Brain microvascular endothelial cell (primary cell): ENCODE data around the gene RANBP3.

Experiments
- DNase-seq: peaks from one replicate; pipeline ENCODE4 v3.0.0-alpha.2; 2020
- H3K27ac ChIP-seq: fragments of 250-450 bp; sonication (Bioruptor Pico); 2 replicates; pipeline ENCODE4 v1.5.1; 2020; ENCODE audit warnings: mild to moderate bottlenecking, moderate library complexity
- H3K27me3 ChIP-seq: fragments of 250-450 bp; sonication (Bioruptor Pico); replicated peaks from 2 replicates; pipeline ENCODE4 v1.5.1; 2020; ENCODE audit warnings: mild to moderate bottlenecking
- H3K36me3 ChIP-seq: fragments of 250-450 bp; sonication (Bioruptor Pico); replicated peaks from 2 replicates; pipeline ENCODE4 v1.5.1; 2020; ENCODE audit warnings: mild to moderate bottlenecking
- H3K4me3 ChIP-seq: 2 replicates; pipeline ENCODE4 v1.5.1; 2011; ENCODE audit warnings: low read depth, mild to moderate bottlenecking, control low read depth, low read length, moderate library complexity
- in situ Hi-C: cut with HindIII; loops from 2 replicates; pipeline ENCODE4 v1.10.0; 2017; ENCODE audit warnings: low sequenced_read_pairs, low pct_ligation_motif_present
- TF ChIP-seq, protein P1 (sequence below): IDR thresholded peaks from 2 replicates; pipeline ENCODE4 v1.5.1; 2011; ENCODE audit warnings: low read depth, mild to moderate bottlenecking, moderate library complexity, low read length, control low read depth, inconsistent platforms; ENCODE audit errors: missing control alignments

Gene RANBP3

GRCh38 chr19:5932146-5932545 is 45.8 kb downstream of the RANBP3 start:
- no peaks in the 10 kb centered on the region for H3K27me3 ChIP-seq
- no peak overlapping the region for H3K27ac ChIP-seq
- DNase-seq: no peak
- no peak overlapping the region for H3K4me3 ChIP-seq
- peaks cover 46% of the 10 kb centered on the region for H3K36me3 ChIP-seq
- in situ Hi-C loops: no loop called here
- TF ChIP-seq, protein P1, sequence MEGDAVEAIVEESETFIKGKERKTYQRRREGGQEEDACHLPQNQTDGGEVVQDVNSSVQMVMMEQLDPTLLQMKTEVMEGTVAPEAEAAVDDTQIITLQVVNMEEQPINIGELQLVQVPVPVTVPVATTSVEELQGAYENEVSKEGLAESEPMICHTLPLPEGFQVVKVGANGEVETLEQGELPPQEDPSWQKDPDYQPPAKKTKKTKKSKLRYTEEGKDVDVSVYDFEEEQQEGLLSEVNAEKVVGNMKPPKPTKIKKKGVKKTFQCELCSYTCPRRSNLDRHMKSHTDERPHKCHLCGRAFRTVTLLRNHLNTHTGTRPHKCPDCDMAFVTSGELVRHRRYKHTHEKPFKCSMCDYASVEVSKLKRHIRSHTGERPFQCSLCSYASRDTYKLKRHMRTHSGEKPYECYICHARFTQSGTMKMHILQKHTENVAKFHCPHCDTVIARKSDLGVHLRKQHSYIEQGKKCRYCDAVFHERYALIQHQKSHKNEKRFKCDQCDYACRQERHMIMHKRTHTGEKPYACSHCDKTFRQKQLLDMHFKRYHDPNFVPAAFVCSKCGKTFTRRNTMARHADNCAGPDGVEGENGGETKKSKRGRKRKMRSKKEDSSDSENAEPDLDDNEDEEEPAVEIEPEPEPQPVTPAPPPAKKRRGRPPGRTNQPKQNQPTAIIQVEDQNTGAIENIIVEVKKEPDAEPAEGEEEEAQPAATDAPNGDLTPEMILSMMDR: no peak

DNA sequence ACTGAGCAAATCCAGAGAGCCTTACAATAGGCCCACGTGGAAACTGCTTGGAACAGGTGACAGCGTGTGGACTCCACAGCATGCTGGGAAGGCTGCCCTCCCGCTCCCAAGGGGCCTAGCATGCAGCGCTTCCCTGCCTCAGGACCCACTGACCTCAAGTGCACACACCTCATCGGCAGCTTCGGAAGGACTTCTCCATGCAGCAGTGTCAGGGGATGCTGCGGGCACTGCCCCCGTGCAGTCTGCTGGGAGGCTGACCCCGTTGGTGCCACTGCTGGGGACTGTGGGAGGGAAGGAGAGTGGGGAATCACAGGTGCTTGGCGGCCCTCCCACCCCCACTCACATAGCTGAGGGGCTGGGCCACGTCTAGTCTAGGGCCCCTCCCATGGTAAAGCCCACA is 46.7 kb downstream of the RANBP3 start:
- TF ChIP-seq, protein P1: no peak
- Histone ChIP-seq H3K36me3 (peaks cover 55% of the 10 kb centered on the region), H3K4me3 (no peak overlapping the region), H3K27me3 (no peaks in the 10 kb centered on the region), H3K27ac (no peak overlapping the region)
- no peak for DNase-seq
- in situ Hi-C loops: no loop called here

- TF ChIP-seq, protein P1: no peak
- DNase-seq: no peak
- Histone ChIP-seq H3K36me3 (peaks cover 71% of the 10 kb centered on the region), H3K4me3 (no peak overlapping the region), H3K27ac (no peak overlapping the region), H3K27me3 (no peaks in the 10 kb centered on the region)
- in situ Hi-C loops: no loop called here
Measured at GRCh38 chr19:5929625-5930024, 48.3 kb downstream of the RANBP3 start.

- TF ChIP-seq, protein P1: no peak
- in situ Hi-C loops: no loop called here
- DNase-seq: no peak
- peaks cover 76% of the 10 kb centered on the region for H3K36me3 ChIP-seq
- no peak overlapping the region for H3K4me3 ChIP-seq
- H3K27ac ChIP-seq: no peak overlapping the region
- no peaks in the 10 kb centered on the region for H3K27me3 ChIP-seq
Measured at GRCh38 chr19:5929179-5929578, 48.8 kb downstream of the RANBP3 start.

DNA sequence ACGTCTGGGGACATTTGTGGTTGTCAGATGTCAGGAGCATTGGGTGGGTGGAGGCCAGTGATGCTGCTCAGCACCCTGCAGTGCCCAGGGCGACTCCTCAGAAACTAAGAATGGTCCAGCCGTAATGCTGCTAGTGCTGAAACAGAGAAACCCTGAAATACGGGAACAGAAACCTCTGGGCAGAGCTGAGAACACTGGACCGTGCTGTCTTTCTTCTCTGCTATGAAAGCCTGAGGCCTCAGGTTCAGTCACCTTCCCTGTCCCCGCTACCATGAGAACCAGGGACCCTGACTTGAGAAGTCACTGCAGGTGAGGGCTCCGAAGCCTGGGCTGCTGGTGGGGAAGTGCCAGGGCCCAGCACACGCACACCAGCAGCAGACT is 50.5 kb downstream of the RANBP3 start:
- no peak for DNase-seq
- no peaks in the 10 kb centered on the region for H3K27me3 ChIP-seq
- H3K27ac ChIP-seq: no peak overlapping the region
- H3K4me3 ChIP-seq: no peak overlapping the region
- in situ Hi-C loops: no loop called here
- TF ChIP-seq, protein P1: no peak
- peaks cover 82% of the 10 kb centered on the region for H3K36me3 ChIP-seq

- Histone ChIP-seq H3K4me3 (no peak overlapping the region), H3K27me3 (no peaks in the 10 kb centered on the region), H3K27ac (no peak overlapping the region), H3K36me3 (peaks cover 86% of the 10 kb centered on the region)
- DNase-seq: peak; percentile 20
- in situ Hi-C loops: no loop called here
- TF ChIP-seq, protein P1: no peak
Measured at GRCh38 chr19:5926641-5927440, 51.1 kb downstream of the RANBP3 start.
